Measurements from ENCODE around the gene CTU1. TPM values are rescaled to one million over a fixed set of nuclear protein-coding genes. Genes with fewer than 3 reads are reported as not detected.

The CTU1 gene
- total RNA-seq, 3 donors from 2014 or later = 24.1 to 29.3 (median 27.7) TPM

- peaks cover 45% of the 10 kb centered on the region for H3K4me1 Mint-ChIP-seq (ENCODE audit: low read depth)
- ATAC-seq = no peak
- H3K36me3 Mint-ChIP-seq (ENCODE audit: insufficient read depth) = peaks cover 32% of the 10 kb centered on the region
- no peaks in the 10 kb centered on the region for H3K27me3 Mint-ChIP-seq (ENCODE audit: low read depth)
- H3K9me3 Mint-ChIP-seq = no peaks in the 10 kb centered on the region
- no peak for DNase-seq
- H3K4me3 Mint-ChIP-seq = no peak overlapping the region
Observed at GRCh38 chr19:51103926-51104341, 4.3 kb downstream of the CTU1 start.

DNA sequence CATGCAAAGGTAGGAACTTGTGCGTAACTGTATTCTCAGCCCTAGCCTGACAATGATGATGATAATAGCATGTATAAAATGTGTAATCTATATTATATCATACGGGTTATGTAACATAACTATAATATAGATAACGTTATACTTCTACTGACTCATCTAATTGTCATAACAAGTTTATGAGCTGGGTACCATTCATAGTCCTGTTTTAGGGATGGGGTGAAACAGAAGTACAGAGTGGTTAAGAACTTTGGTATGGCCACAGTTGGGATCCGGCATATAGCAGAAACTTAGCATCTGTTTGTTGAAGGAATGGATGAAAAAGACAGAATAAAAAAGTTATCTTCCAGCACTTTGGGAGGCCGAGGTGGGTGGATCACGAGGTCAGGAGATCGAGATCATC lies 5.2 kb downstream of the CTU1 start:
- peaks cover 37% of the 10 kb centered on the region for H3K4me1 Mint-ChIP-seq (ENCODE audit: low read depth)
- peaks cover 32% of the 10 kb centered on the region for H3K36me3 Mint-ChIP-seq (ENCODE audit: insufficient read depth)
- H3K9me3 Mint-ChIP-seq = no peaks in the 10 kb centered on the region
- ATAC-seq = no peak
- no peak overlapping the region for H3K4me3 Mint-ChIP-seq
- H3K27me3 Mint-ChIP-seq (ENCODE audit: low read depth) = no peaks in the 10 kb centered on the region
- DNase-seq = no peak

DNA sequence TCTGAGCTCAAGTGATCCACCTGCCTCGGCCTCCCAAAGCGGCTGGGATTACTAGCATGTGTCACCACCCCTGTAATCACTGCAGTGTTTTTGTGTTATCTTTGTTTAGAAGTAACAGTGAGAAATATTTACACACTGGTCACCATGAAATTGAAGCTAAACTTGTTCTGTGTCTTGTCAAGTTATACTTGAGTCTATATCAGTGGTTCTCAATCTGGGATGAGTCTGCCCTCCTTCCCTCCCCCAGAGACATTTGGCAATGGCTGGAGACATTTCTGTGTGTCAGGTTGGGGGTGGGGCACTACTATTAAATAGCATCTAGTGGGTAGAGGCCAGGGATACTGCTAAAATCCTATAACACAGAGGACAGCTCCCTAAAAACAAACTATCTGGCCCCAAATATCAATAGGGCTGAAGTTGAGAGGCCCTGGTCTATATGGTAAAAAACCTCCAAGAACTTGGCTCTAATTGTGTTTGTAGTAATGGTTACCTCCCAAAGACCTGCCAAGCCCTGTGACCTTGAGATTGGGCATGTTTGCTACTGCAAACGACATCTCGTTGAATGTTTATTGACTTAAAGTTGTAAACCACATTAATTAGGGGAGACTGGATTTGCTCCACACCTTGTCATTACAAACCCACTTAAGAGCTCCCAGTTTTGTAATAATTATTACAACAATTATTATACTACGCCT lies 6.9 kb downstream of the CTU1 start:
- no peak overlapping the region for H3K4me3 Mint-ChIP-seq
- DNase-seq = no peak
- no peak for ATAC-seq
- H3K36me3 Mint-ChIP-seq (ENCODE audit: insufficient read depth) = peaks cover 38% of the 10 kb centered on the region
- H3K9me3 Mint-ChIP-seq = no peaks in the 10 kb centered on the region
- H3K4me1 Mint-ChIP-seq (ENCODE audit: low read depth) = peaks cover 36% of the 10 kb centered on the region
- no peaks in the 10 kb centered on the region for H3K27me3 Mint-ChIP-seq (ENCODE audit: low read depth)

- ATAC-seq = no peak
- peaks cover 34% of the 10 kb centered on the region for H3K36me3 Mint-ChIP-seq (ENCODE audit: insufficient read depth)
Observed at GRCh38 chr19:51100601-51101000, 7.6 kb downstream of the CTU1 start.

DNA sequence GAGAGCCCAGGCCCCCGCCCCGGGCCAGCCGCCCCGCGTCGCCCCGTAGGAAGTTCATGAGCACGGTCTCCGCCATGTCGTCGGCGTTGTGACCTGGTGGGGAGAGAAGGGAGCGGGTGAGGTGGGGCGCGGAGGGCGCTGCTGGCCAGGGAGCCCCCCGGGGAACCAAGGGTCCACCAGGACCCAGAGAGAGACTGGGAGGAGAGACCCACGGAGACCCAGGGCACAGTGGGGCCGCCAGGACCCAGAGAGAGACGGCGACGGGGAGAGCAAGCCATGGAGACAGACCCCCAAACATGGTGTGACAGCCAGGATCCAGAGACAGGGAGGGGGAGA lies 9.2 kb downstream of the CTU1 start:
- no peak for ATAC-seq

More at GRCh38 chr19:51100601-51101000, 7.6 kb downstream of the CTU1 start:
- Mint-ChIP-seq H3K4me1 (ENCODE audit: low read depth) (peaks cover 30% of the 10 kb centered on the region), H3K27me3 (ENCODE audit: low read depth) (no peaks in the 10 kb centered on the region), H3K4me3 (no peak overlapping the region), H3K9me3 (no peaks in the 10 kb centered on the region)
- DNase-seq = no peak

GRCh38 chr19:51098365-51099046 lies 9.7 kb downstream of the CTU1 start:
- no peaks in the 10 kb centered on the region for H3K27me3 Mint-ChIP-seq (ENCODE audit: low read depth)
- ATAC-seq (peak; percentile 64 to 76), DNase-seq (peak; percentile 38)
- H3K9me3 Mint-ChIP-seq = no peaks in the 10 kb centered on the region
- H3K4me3 Mint-ChIP-seq = peak overlapping the region; percentile 40
- peaks cover 23% of the 10 kb centered on the region for H3K4me1 Mint-ChIP-seq (ENCODE audit: low read depth)
- peaks cover 26% of the 10 kb centered on the region for H3K36me3 Mint-ChIP-seq (ENCODE audit: insufficient read depth)

More for the DNA sequence above, 9.2 kb downstream of the CTU1 start:
- Mint-ChIP-seq H3K9me3 (no peaks in the 10 kb centered on the region), H3K36me3 (ENCODE audit: insufficient read depth) (peaks cover 30% of the 10 kb centered on the region), H3K27me3 (ENCODE audit: low read depth) (no peaks in the 10 kb centered on the region), H3K4me1 (ENCODE audit: low read depth) (peaks cover 23% of the 10 kb centered on the region), H3K4me3 (peak overlapping the region; percentile 11)
- DNase-seq = no peak

DNA sequence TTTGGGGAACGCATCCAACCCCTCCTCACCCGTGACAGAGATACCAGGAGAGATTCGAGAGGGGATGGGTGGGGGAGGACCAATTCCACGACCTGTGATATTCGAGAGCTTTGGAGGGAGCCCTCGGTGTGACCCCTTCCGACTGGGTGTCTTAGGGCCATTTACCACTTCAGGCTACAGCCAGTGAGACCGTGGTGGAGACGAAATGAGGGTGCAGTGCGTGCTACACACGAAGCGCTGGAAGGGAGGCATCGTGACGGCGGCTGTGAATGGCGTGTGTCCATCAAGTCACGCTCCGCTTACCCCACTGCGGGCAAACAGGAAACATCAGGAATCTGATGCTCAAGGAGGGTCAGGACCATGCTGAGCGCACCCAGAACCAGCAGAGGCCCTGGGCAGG lies 10.4 kb downstream of the CTU1 start:
- DNase-seq (no peak), ATAC-seq (no peak)
- no peak overlapping the region for H3K4me3 Mint-ChIP-seq
- peaks cover 22% of the 10 kb centered on the region for H3K36me3 Mint-ChIP-seq (ENCODE audit: insufficient read depth)
- H3K4me1 Mint-ChIP-seq (ENCODE audit: low read depth) = peaks cover 22% of the 10 kb centered on the region
- H3K27me3 Mint-ChIP-seq (ENCODE audit: low read depth) = no peaks in the 10 kb centered on the region
- no peaks in the 10 kb centered on the region for H3K9me3 Mint-ChIP-seq

GRCh38 chr19:51097166-51097738 lies 11.0 kb downstream of the CTU1 start:
- Mint-ChIP-seq H3K4me3 (no peak overlapping the region), H3K9me3 (no peaks in the 10 kb centered on the region), H3K27me3 (ENCODE audit: low read depth) (no peaks in the 10 kb centered on the region), H3K4me1 (ENCODE audit: low read depth) (peaks cover 18% of the 10 kb centered on the region), H3K36me3 (ENCODE audit: insufficient read depth) (peaks cover 17% of the 10 kb centered on the region)
- DNase-seq (peak; percentile 70), ATAC-seq (peak; percentile 47 to 55)

- Mint-ChIP-seq H3K4me3 (no peak overlapping the region), H3K27me3 (ENCODE audit: low read depth) (no peaks in the 10 kb centered on the region), H3K4me1 (ENCODE audit: low read depth) (peaks cover 14% of the 10 kb centered on the region), H3K36me3 (ENCODE audit: insufficient read depth) (peaks cover 15% of the 10 kb centered on the region), H3K9me3 (no peaks in the 10 kb centered on the region)
- DNase-seq (no peak), ATAC-seq (no peak)
Observed at GRCh38 chr19:51096473-51097165, 11.6 kb downstream of the CTU1 start.

DNA sequence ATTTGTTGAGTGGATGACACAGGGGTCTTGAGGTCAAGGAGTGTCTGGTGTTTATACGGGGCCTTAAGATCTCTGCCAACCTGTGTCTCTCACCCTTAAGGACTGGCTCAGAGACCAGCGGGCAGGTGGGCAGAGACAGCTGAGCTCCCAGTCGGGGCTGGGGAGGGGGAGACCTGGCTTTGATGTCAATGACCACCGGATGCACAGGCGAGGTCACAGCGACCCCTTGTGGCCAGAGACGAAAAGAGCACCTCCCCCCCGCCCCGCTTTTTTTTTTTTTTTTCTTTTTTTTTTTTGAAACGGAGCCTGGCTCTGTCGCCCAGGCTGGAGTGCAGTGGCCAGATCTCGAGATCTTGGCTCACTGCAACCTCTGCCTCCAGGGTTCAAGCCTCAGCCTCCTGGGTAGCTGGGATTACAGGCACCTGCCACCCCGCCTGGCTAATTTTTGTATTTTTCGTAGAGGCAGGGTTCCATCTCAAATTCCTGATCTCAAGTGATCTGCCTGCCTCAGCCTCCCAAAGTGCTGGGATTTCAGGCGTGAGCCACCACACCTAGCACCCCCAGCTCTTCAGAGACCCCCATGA lies 13.4 kb downstream of the CTU1 start:
- H3K4me1 Mint-ChIP-seq (ENCODE audit: low read depth) = peaks cover 12% of the 10 kb centered on the region
- no peaks in the 10 kb centered on the region for H3K27me3 Mint-ChIP-seq (ENCODE audit: low read depth)
- H3K36me3 Mint-ChIP-seq (ENCODE audit: insufficient read depth) = peaks cover 14% of the 10 kb centered on the region
- ATAC-seq (no peak), DNase-seq (no peak)
- H3K9me3 Mint-ChIP-seq = no peaks in the 10 kb centered on the region
- no peak overlapping the region for H3K4me3 Mint-ChIP-seq

DNA sequence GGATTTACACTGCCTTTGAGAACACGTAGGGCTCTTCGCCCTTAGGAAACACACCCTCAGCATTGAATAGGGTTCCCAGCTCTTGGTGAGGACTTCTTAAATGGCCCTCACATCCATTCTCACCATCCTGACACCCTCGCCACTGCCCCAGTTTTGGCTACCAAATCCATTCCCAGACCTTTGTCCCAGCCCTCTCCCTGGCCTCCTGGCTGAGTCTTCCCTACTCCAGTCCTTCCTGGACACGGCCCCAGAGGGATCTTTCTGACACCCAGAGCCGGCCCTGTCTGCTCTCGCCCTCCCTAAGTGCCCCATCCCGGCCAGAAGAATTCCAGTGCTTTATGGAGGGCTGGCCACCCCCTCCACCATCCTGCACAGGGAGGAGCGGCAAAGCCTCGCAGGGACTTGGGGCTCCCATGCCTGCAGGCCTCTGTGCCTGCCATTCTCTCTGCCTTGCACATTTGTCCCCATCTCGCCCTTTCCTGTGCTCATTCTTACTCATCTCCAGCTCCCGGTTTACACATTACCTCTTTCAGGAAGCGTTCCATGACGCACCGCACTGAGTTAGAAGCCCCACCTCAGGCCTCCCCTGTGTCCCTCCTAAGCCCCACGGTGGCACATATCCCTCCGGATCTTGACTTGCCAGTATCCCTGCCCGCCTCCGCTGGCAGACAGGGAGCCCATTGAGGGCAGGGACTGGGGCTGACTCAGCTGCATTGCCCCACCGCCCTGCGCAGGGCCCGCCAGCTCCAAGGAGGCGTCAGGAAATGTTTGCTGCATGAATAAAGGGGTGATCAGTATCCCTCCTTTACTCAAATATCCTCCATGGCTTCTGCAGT lies 14.5 kb downstream of the CTU1 start:
- no peaks in the 10 kb centered on the region for H3K27me3 Mint-ChIP-seq (ENCODE audit: low read depth)

DNA sequence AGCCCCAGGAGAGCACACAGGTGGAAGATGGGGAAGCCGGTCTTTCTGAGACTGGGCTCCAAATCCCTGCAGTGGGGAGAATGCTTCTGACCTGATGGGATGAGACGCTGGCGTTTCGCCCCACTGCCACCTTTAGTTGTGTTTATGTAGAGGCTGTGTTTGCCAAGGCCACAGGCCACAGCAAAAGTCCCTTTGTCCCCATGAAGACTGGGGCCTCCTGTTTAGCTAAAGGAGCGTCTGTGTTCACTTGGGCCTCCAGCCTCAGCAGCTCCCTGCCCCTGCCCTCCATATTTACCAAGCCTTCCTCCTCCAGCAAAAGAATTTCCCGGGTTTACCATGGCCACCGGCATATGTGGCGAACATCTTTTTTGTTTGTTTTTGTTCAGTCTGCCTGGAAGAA lies 15.1 kb downstream of the CTU1 start:
- ATAC-seq (no peak), DNase-seq (no peak)
- Mint-ChIP-seq H3K4me1 (ENCODE audit: low read depth) (peaks cover 10% of the 10 kb centered on the region), H3K27me3 (ENCODE audit: low read depth) (no peaks in the 10 kb centered on the region), H3K4me3 (no peak overlapping the region), H3K36me3 (ENCODE audit: insufficient read depth) (peaks cover 10% of the 10 kb centered on the region), H3K9me3 (no peaks in the 10 kb centered on the region)

More for the DNA sequence above, 14.5 kb downstream of the CTU1 start:
- Mint-ChIP-seq H3K4me1 (ENCODE audit: low read depth) (peaks cover 10% of the 10 kb centered on the region), H3K9me3 (no peaks in the 10 kb centered on the region), H3K36me3 (ENCODE audit: insufficient read depth) (peaks cover 10% of the 10 kb centered on the region), H3K4me3 (no peak overlapping the region)
- DNase-seq (no peak), ATAC-seq (no peak)

- Mint-ChIP-seq H3K4me1 (ENCODE audit: low read depth) (peaks cover 7% of the 10 kb centered on the region), H3K27me3 (ENCODE audit: low read depth) (no peaks in the 10 kb centered on the region)
- ATAC-seq = no peak
Observed at GRCh38 chr19:51091895-51092873, 16.0 kb downstream of the CTU1 start.

More at GRCh38 chr19:51091895-51092873, 16.0 kb downstream of the CTU1 start:
- H3K36me3 Mint-ChIP-seq (ENCODE audit: insufficient read depth) = peaks cover 7% of the 10 kb centered on the region
- no peaks in the 10 kb centered on the region for H3K9me3 Mint-ChIP-seq
- no peak for DNase-seq
- H3K4me3 Mint-ChIP-seq = no peak overlapping the region

Data from activated T-cell treated with anti-CD3 and anti-CD28 coated beads, Interleukin-2, amount 50 U/mL, for 4 hours (primary cell).